ENCODE data around the gene TCP1. TPM values are rescaled to one million over a fixed set of nuclear protein-coding genes. Genes with fewer than 3 reads are reported as not detected.

Gene TCP1
- total and polyA plus RNA-seq, 2 of the 13 experiments (the other 11 are each of a cell fraction or from before 2014, with no cell fraction given), result 116 to 553 TPM

GRCh38 chr6:159790149-159790955, 950 bp upstream of the TCP1 start, which contains the start of gene MRPL18 (continued):
- TF ChIP-seq KIAA2018 (CRISPR knock-in tag; IDR thresholded peaks at IDR 0.05; ENCODE audit: borderline replicate concordance) (no peak), ZNF234 (CRISPR knock-in tag; conservative IDR thresholded peaks at IDR 0.05) (no peak), FOXA1 (IDR thresholded peaks at IDR 0.05) (no peak), FOXA1 (CRISPR knock-in tag; IDR thresholded peaks at IDR 0.05) (no peak), ZFP91 (CRISPR knock-in tag; IDR thresholded peaks at IDR 0.05; ENCODE audit: borderline replicate concordance) (peak; percentile 70), NFE2 (CRISPR knock-in tag; IDR thresholded peaks at IDR 0.05) (no peak), ZNF160 (CRISPR knock-in tag; IDR thresholded peaks at IDR 0.05) (no peak), ZNF660 (CRISPR knock-in tag; IDR thresholded peaks at IDR 0.05; ENCODE audit: borderline replicate concordance, low read depth) (no peak), ZNF614 (CRISPR knock-in tag; IDR thresholded peaks at IDR 0.05; ENCODE audit: borderline replicate concordance) (peak; percentile 72; the same call in 1 of the 2 replicates), PAWR (CRISPR knock-in tag; IDR thresholded peaks at IDR 0.05; ENCODE audit: borderline replicate concordance) (no peak), NBN (conservative IDR thresholded peaks at IDR 0.05) (no peak), ZNF816 (CRISPR knock-in tag; IDR thresholded peaks at IDR 0.05; ENCODE audit: borderline replicate concordance) (peak; percentile 93; the same call in 1 of the 2 replicates), BCLAF1 (IDR thresholded peaks at IDR 0.05) (no peak), ZNF260 (CRISPR knock-in tag; IDR thresholded peaks at IDR 0.05; ENCODE audit: borderline replicate concordance, low read depth) (no peak), ZNF569 (CRISPR knock-in tag; IDR thresholded peaks at IDR 0.05; ENCODE audit: borderline replicate concordance) (no peak), ZNF138 (CRISPR knock-in tag; IDR thresholded peaks at IDR 0.05; ENCODE audit: low read depth) (no peak), ZNF552 (CRISPR knock-in tag; IDR thresholded peaks at IDR 0.05; ENCODE audit: borderline replicate concordance) (no peak)

Measured in HepG2 (cell line).